Activated CD8-positive, alpha-beta memory T cell treated with anti-CD3 and anti-CD28 coated beads, Interleukin-2, amount 50 U/mL, for 1 hour (primary cell): Measurements from ENCODE around the gene CAMK2N1.

ENCODE experiments used
- DNase-seq: peaks from one replicate; pipeline ENCODE4 v3.0.0-alpha.2; 2020; ENCODE audit errors: extremely low read depth

The CAMK2N1 gene

DNA sequence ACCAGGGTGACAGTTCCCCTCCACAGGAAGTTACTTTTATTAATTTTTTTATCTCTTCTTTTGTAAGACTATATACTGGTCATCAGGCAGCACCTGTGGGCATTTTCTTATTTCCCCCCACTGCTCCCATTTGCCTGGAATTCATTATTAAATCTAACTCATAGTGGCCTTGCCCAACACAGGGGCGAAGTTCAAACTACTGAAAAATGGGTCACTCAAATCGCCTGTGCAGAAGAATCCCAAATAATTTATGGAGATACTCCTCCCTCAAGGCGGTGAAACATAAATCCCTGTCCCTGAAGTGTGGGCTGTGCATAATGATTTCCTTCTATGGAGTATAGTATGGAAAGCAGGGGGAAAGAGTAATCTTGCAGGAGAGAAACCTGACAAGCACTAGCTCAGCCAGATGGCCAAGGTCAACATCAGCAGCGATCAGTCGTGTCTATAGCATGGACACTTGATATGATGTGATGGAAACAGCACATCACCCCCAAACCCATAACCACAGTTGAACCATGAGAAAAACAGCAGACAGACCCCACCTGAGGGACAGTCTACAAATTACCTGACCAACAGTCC lies 7.9 kb downstream of the CAMK2N1 start:
- DNase-seq = no peak

DNA sequence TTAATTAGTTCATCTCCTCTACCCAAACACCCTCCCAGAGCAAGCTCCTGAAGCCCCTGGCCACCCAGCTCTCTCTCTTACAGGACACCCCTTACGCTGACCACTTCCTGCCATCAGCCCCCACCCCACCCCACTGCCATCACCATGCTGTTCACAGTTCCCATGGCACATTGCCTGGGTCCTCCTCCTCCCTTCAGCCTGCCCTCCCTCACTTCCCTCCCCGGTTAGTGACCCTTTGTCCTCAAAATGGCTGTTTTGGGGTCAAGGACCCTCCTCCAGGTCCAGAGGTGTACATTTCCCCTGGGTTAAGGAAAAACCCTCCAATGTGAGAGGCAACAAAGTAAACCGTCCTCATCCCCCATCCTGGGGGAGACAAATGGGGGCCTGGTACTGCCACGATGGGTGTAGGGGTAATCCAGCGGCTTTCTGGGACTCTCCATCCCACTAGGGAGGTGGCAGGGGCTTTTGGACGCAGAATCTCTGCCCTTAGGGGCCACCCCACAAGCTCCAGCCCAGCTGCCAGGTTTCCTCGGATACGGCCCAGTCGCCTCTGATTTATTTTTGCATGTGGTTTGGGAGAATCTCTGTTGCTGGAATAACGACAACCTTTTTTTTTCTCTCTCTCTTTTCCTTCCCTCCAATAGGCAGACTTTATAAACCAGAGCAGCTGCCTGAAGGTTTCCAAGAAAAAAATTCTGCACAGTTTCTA lies 8.5 kb downstream of the CAMK2N1 start:
- DNase-seq = no peak

DNA sequence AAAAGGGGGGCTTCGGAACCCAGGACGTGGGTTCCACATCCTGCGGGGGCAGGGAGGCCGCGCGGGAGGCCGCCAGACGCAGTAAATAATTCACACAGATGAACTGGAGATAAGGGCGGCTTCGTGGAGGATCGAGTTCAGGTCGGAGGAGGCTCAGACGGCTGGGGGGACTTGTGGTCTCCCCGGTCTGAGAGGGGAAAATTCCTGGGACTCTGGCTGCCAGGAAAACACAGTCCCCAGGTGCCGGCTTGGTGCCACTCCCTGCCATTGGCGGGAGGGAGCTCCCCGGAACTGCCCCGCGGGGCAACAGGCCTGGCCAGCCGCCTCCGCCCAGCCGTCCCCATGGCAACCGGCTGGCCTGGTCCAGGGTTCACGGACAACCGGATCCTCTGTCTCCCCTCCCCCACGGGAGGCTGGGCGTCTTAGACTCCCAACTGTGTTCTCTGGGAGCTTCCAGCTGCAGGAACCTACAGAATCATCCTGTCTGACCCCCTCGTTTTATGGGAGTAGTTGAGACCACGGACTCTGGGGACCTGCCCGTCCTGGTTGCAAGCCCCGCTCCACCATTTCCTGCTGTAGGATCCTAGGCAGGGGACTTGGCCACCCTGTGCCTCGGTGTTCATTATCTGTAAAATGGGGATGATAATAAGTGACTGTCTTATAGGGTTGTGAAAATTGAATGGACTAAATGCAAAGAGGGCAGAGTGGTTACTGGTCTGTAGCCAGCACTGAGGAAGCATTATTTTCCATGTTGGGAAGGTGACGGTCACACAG lies 9.6 kb downstream of the CAMK2N1 start:
- no peak for DNase-seq

DNA sequence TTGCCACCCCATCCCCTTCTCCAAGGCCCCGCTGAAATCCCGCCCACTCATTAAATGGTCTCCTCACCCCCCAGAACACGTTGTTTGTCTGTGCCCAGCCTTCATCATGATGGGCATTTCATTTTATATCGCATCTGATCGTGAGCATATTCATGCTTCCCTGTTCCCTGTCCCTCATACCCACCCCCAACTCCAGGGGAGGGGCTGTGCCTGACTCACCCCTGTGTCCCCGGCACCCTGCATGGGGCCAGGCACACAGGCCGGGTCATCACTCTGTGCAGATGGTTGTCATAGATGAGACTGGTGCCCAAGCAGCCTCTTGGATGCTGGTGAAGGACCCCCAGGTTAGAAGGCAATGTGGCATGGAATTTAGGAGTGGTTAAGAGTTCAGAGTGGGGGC lies 11.0 kb downstream of the CAMK2N1 start:
- DNase-seq = no peak

DNA sequence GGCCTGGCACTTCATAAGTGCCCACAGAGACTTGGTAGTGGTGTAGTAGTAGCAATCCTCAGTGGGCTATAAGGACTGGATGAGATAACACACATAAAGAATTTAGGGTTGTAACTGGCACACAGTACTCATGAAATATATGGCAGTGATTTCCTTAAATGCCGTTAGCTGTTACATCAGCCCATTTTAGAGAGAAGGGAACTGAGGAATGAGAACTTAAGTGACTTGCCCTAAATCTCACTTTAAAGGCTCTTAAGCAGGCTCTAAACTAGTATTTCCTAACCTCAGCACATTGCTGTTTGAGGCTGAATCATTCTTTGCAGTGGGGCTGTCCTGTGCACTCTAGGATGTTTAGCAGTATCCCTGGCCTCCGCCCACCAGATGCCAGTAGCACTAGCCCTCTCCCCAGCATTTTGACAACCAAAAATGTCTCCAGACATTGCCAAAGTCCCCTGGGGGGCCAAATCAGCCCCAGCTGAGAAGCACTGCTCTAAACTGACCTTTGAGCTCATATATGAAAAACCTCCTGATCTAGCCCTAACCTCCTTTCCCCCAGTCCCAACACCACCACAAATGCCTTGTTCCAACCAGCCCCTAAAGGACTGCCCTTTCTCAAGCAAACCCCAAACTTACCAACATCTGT lies 11.6 kb downstream of the CAMK2N1 start:
- DNase-seq = no peak

DNA sequence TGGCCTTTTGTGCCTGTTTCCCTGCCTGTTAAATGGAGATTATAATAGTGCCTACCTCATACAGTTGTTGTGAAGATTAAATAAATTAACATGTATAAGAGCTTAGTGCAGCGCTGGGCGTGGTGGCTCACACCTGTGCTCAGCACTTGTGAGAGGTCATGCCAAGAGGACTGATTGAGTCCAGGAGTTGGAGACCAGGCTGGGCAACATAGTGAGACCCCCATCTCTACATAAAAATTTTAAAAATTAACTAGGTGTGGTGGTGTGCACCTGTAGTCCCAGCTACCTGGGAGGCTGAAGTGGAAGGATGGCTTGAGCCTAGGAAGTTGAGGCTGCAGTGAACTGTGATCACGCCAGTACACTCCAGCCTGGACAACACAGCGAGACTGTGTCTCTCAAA lies 12.1 kb downstream of the CAMK2N1 start:
- DNase-seq = no peak

DNA sequence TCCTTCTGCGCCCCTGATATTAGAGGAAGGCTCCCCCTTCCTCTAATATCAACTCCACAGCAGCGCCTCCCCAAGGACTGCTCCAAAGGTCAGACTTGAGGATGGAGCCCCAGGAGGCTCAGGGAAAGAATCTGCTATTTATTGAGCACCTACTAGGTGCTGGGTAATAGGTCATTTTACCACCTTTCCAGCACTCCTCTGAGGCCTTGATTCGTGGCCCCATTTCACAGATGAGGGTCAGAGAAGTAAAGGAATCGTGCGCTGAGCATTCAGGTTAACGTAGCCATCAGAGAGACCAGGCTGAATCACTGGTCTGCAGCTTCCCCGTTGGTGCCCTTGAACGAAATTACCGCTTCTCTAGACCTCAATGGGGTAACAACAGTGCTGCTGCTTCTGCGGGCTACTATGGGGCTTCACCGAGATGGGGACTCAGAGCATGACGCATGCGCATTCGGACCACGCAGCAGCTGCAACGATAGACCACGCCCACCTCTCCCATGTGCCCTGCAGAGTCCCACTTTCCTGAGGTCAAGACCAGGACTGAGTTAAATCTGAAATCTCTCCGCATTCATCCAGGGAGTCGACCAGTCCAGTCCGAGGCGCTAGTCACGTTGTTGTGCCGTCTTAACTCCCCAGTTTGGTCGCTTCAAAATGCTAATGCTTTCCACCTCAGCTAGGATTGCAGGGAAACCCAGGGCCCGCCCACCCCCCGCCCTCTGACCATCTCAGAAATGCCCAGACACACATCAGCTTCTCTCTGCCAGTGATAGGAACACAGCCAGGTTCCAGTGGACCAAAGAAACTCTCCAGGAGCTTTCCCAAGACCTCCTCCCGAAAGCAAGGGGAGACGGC lies 12.9 kb downstream of the CAMK2N1 start:
- no peak for DNase-seq

DNA sequence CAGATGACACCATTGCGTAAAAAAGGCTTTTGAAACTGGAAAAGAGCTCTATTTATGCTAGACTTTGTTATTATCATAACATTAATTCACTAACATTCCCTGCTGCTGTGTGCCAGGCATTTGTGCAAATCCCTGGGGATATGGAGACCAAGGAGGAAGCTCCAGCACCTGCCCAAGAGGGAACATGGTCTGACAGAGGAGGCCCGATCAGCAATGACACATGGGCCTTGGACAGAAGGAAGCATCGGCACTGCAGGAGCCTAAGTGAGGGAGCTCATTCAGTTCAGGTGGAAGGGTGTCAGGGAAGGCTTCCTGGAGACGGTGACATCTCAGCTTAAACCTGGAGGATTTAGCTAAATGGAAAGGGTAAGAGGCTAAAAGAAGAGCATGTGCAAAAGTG lies 13.9 kb downstream of the CAMK2N1 start:
- DNase-seq = no peak

DNA sequence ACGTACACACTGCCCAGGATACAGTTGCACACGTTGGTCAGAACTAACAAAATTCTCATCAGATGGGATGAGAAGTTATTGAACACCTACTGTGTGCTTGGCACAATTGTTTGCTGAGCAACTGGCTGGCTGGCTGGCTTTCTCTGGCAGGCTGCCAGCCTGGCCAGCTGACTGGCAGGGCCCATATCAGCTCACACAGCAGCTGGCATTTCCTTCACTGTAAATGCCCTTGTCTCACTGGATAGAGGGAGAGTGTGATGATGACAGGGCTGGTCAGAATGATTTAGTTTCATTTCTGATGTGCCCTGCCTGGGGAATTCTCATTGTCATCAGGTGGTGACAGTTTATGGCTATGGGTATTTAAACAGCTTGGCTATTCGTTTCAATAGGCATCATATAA lies 15.8 kb downstream of the CAMK2N1 start:
- DNase-seq = no peak

DNA sequence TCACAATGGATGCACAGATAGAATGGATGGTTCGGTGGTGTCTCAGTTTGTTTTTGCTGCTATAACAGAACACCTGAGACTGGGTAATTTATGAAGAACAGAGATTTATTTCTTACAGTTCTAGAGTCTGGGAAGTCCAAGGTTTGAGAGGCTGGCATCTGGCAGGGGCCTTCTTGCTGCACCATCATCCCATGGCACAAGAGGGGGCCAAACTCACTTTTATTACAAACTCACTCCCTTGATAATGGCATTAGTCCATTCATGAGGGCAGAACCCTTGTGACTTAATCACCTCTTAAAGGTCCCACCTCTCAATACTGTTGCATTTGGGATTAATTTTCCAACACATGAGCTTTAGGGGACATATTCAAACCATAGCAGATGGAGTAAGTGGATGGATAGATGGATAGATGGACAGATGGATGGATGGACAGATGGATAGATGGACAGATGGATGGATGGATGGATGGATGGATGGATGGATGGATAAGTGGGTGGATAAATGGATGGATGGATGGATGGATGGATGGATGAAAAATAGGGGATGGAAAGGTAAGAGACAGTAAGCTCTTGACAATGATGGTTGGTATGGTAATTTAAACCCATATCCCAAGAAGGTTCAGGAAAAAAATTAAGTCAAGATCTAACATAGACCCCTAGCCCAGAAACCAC lies 16.5 kb downstream of the CAMK2N1 start:
- DNase-seq = no peak

DNA sequence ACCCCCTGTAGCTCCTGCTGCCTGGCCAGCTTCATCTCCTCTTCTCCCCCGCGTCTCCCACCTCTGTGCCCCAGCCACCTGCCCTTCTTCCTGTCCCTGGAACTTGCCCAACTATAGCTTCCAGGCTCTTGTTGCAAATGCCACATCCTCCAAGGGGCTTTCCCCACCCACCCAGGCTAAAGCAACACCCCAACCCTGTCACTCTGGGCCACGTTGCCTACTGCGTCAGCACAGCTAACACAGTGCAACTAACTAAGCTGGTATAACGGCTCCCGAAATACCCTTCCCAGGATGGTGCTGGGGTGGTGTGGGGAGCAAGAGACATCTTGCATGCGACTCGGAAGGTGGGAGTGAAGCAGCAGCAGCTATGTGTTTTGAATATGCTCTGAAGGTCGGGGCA lies 19.7 kb downstream of the CAMK2N1 start:
- no peak for DNase-seq

DNA sequence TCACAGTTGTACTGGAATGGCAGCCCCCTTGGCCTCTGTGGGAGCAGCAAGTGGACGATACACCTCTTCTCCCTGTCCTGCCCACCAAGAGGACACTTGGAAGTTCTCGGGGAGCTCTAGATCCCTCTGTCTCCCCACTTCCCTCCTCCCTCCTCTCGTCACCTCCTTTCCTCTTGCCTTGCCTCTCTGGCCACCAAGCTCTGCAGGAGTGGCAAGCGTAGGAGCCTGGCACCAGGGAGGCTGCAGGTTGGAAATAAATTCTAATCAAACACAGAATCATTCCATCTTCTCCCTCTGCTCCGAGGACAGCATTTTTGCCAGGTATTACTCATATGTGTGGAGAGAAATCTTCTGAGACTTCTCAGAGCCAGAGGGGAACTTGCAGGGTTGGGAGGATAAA lies 20.8 kb downstream of the CAMK2N1 start:
- no peak for DNase-seq

DNA sequence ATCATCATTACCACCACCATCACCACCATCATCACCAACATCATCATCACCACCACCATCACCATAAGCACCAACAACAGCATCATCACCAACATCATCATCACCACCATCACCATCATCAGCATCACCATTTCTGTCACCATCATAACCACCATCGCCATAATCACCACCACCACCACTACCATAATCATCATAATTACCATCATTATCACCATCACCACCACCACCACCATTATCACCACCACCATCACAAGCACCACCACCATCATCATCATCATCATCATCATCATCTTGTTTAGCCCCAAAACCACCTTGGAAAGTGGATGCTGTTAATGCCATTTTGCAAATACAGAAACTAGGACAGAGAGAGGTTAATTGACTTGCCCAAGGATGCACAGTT lies 22.5 kb downstream of the CAMK2N1 start:
- no peak for DNase-seq

DNA sequence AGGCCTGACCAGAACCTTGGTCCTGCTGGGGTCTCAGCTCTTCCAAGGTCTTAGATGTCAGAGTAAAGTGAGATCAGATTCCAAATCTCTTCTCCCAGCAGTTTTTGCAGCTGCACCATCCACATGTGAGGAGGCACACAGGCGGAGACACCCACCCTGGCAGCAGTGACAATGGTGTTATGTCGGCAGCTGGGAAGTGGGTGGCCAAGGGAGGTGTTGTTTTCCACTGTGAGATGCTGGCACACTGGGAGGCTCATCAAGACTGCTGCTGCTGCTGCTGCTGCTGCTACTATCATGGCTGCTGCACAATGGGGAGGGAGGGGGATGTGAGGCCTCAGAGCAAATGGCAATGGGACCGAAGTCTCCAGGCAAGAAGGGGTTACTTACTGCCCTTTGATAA lies 23.6 kb downstream of the CAMK2N1 start:
- DNase-seq = no peak

DNA sequence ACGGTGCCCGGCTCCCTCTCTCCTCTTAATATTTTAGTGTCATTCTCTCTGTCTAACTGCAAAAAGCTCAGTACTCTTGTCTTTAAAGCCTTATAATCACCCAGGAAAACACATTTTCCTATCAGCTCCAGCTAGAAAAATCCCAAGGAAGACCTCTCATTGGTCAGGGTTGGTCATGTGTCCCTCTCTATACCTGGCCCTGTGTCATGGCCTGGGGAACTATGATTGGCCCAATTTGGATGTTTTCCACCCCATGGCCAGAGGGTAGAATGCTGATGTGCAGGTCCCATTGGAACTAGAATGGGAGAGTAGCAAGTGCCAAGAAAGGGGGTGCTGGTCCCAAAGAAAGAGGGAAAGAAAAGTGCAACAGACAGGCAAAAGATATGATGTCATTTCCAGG lies 27.3 kb downstream of the CAMK2N1 start:
- no peak for DNase-seq

DNA sequence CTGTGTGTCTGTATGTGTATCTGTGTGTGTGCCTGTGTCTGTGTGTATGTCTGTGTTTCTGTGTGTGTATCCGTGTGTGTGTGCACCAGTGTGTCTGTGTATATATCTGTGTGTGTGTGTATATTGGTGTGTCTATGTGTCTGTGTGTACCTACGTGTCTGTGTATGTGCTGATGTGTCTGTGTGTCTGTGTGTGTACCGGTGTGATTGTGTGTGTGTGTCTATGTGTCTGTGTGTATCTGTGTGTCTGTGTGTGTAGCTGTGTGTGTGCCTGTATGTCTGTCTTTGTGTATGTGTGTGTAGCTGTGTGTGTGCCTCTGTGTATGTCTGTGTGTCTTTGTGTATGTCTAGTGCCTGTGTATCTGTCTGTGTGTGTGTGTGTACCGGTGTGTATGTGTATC lies 32.0 kb downstream of the CAMK2N1 start:
- DNase-seq = no peak

DNA sequence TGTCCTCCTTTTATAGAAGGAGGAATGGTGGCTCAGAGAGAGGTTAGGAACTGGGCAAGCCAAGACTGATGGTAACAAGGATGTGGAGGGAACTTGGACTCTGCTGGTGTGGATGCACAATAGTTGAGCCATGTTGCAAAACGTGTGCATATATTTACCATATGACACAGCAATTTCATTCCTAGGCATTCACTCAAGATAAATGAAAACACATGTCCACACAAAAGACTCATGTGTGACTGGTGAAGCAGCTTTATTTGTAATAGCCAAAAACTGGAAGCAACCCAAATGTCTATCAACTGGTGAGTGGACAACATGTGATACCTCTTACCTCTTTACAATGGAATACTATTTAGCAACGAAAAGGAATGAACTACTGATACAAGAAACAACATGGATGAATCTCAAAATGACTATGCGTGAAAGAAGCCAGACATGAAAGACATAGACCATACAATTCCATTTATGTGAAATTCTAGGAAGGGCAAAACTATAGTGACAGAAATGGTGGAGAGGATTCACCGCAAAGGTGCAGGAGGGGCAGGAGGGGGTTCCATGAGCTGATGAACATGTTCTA lies 36.2 kb downstream of the CAMK2N1 start:
- DNase-seq = no peak

DNA sequence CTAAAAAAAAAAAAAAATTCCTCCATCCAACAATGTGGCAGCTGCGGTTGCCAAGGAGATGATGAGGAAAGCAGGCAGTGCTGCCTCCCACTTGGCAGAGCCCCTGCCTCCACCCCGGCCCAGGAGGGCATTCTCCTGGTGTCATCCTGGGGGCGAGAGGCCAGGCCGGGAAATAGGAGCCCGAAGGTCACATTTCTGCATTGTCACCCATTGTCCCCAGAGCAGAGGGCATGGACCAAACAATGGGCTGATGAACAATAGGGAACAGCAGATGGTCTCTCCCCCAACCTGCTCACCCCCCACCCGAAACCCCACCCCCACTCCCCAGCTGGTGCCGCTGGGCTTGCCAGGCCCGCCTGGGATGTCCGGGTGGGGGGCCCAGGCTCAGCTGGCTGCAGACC lies 37.3 kb downstream of the CAMK2N1 start:
- no peak for DNase-seq

DNA sequence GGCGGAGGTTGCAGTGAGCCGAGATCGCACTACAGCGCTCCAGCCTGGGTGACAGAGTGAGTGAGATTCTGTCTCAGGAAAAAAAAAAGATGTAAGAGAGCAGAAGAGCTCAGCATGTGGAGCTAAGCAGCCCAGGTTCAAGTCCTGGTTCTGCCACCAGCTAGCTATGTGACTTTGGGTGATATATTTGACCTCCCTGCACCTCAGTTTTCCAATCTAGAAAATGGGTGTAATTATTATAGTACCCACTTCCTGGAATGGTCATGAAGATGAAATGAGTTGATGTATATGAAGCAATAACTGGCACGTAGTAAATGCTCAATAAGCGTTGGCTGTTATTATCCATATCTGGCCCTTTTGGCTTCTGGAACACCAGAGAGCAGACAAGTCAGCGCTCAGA lies 38.2 kb downstream of the CAMK2N1 start:
- DNase-seq = no peak

DNA sequence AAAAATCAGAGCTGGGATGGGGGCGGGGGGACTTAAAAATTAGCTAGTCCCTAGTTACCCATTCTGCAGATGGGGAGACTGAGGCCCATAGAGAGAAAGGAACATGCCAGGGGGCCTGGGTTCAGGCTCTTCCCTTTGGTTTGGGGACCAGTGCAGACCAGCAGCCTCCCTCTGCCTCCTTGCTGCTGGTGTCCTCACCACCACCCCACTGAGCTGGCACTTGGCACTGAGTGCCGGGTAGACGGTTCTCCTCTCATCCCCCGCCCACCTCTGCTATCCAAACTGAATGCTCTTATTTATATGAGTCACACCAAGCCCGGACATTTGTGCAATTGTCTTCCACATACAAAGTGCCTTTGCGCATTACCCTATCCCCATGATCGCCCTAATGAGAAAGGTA lies 39.2 kb downstream of the CAMK2N1 start:
- DNase-seq = no peak

DNA sequence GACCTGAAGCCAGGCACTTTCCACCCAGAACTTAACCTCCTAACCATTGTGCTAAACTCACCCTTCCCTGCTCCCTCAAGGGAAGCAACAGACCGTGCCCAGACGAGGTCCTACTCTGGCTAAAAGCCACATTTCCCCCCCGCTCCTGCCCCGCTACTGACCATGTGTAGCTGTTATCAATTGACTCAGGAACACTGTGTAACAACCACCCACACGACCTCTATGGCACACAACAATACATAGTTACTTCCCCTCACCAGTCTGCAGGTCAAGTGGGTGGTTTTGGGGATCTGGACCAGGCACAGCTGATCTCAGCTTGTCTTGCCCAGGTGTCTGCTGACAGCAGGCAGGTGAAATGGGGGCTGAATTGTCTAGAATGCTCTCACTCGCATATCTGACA lies 40.1 kb downstream of the CAMK2N1 start:
- no peak for DNase-seq
